Jurkat, Clone E6-1 (cell line): ENCODE measurements around the gene PRODH2.
"Not testable (repeated sequence)": the region's sequence is repeated elsewhere in the genome, so short reads cannot be mapped to it uniquely, and the experiment has no call there.

Experiments
- DNase-seq: peaks from one replicate; pipeline ENCODE4 v3.0.0-alpha.2; 2011; ENCODE audit warnings: low read depth, low spot score
- H3K4me3 ChIP-seq: 2 replicates; pipeline ENCODE4 v1.5.1; 2011; ENCODE audit warnings: mild to moderate bottlenecking, low read length, control low read depth, moderate library complexity

PRODH2 gene

DNA sequence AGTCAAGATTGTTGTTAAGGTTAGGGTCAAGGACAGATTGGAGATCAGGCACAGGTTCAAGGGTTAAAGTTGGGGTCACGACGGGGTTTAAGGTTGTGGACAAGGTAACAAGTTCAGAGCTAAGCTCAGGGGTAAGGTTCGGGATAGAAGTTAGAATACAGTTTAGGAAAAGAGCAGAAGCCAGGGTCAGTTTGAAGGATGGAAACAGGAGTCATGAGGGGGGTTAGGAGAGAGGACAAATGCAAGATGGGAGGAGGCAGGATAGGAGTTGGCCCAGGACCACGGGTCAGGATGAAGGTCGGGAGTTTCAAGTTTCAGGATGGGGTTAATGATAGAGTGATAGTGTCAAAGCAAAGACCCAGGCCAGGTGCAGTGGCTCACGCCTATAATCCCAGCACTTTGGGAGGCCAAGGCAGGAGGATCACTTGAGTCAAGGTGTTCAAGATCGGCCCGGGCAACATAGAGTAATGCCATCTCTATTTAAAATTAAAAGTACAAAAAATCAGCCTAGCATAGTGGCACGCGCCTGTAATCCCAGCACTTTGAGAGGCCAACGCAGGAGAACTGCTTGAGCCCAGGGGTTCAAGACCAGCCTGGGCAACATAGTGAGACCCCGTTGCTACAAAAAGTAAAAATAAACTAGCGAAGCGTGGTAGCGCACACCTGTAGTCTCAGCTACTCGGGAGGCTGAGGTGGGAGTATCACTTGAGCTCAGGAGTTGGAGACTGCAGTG is 32.0 kb upstream of the PRODH2 start:
- no peak overlapping the region for H3K4me3 ChIP-seq
- no peak for DNase-seq

DNA sequence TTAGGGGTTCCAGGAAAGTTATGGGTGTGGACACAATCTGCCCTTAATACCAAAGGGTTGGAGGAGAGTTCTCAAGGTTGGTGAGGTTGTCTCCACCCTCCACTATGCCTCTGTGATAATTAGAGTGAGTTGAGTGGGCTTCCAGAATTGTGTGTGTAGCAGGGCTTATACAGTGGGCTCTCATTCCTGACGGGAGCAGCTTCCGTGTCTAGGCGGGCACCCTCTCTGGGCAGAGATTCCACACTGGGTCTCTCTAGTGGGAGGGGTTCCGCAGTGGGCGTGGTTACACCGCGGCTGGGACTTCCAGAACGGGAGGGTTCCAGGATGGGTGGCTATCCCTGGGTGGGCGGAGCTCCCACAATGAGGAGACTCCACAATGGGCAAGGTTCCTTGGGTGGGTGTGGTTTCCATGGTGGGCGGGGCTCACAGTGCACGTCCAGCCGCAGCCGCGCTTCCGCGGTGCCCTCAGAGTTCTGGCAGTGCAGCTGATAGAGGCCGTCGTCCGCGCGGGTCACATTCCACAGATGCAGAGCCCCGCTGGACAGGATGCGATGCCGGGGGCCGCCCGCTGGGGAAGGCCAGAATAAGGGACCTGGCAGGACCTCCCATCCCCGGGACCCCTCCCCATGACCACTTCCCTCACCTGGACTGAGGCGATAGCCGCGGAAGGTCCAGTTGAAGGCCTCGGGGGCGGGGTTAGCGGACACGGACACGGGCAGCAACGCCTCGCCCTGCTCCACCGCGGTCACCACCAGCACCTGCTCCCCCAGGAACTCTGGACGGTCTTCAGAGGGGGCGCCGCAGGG is 31.2 kb upstream of the PRODH2 start:
- no peak for DNase-seq
- no peak overlapping the region for H3K4me3 ChIP-seq

DNA sequence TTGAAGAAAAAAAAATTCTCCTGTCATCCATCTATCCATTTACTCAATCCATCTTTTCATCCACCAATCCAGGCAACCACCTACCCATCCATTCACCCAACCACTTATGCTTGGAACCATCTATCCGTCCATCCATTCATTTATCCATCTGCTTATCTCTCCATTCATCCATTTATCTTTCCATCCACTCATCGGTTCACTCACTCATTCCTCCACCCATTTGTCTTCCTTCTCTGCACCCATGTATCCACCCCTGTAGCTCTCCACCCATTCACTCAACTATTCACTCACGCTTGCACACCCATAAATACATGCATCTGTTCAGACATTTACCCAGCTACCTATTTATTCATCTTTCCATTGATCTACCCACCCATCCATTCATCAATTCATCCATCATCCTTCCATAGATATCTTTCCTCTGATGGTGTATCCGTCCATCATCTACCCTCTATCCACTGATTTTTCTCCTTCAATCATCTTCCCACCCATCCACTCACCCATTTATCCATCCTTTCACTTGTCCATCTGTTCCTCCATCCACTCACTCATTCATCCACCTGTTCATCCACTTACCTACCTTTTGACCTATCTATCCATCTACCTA is 30.1 kb upstream of the PRODH2 start:
- no peak for DNase-seq
- H3K4me3 ChIP-seq = no peak overlapping the region

DNA sequence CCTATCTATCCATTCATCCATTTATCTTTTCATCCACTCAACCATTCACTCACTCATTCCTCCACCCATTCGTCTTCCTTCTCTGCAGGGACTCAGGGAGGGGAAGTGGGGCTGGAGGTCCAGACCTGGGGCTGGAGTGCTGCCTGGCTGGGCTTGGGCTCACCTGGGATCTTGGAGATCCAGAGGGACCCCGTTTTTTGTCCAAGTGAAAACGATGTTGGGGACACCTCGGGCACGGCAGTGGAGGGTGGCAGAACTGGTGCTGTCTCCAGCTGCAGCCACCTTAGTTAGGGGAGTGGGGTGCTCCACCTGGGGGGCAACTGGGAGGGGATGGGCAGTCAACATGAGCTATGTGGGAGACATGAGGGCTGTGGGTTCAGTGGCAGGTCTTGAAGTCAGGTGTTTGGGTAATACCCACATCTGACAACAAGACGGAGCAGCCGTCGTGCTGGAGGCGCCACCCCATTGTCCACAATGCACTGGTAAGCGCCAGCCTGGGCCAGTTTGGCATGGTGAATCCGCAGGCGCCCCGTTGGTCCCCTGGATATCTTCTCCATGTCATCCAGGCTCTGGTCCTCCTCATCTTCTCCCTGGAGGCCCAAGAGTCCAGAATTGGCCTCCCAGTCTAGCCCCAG is 29.4 kb upstream of the PRODH2 start:
- no peak for DNase-seq
- no peak overlapping the region for H3K4me3 ChIP-seq

DNA sequence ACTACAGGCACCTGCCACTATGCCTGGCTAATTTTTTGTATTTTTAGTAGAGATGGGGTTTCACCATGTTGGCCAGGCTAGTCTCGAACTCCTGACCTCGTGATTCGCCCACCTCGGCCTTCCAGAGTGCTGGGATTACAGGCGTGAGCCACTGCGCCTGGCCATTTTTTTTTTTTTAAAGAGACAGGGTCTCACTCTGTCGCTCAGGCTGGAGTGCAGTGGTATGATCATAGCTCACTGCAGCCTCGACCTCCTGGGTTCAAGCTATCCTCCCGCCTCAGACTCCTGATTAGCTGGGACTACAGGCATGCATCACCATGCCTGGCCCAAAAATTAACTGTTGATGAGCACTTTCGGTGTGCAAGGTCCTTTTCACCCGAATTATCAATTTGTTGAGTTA is 23.5 kb upstream of the PRODH2 start:
- not testable (repeated sequence) for DNase-seq, H3K4me3 ChIP-seq

DNA sequence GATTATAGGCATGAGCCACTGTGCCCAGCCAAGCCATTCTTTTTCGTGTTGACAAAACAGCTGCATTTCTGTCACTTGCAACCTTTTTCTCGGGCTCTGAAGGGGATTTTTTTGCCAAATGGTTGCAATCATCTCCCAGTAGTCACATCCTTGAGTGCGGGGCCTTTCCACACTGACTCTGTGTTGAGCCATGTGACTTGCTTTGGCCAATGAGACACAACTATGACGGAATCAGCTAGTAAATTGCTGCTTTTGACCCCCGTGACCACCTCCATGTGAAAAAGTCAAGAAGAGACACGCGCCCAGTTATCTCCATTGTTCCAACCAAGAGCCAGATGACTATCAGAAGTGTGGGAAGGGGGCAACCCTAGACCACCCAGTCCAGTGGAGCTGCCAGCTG is 21.3 kb upstream of the PRODH2 start:
- DNase-seq = no peak
- no peak overlapping the region for H3K4me3 ChIP-seq

DNA sequence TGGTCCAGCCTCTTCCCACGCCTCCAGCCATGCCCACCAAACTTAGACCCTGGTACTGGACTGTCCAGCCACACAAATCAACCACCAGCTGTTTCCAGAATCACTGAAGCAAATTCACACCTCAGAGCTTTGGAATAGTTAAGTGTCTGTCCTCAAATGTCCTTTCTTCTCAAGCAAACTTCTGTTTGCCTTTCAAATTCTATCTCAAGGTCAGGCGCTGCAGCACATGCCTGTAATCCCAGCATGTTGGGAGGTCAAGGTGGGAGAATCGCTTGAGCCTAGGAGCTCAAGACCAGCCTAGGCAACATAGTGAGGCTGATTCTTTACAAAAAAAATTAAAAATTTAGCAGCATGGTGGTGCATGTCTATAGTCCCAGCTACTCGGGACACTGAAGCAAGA is 19.4 kb upstream of the PRODH2 start:
- DNase-seq = no peak
- H3K4me3 ChIP-seq = no peak overlapping the region

DNA sequence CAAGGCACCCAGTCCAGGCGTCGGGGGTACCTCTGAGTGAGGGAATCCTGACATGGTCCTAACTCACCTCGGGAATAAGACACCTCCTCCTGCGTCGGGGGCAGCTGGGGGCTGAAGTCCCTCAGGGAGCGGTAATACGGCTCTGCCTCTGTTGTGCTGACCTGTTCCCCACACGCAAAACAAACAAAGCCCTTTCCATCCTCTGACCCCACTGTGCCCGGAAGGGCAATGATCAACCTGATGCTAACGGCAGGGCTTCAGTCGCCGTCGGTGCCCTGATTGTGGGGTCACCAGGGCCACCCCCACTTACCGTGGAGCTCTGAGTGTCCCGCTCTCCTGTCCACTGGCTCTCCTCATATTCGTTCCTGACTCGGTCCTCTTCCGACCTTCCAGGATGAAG is 18.3 kb upstream of the PRODH2 start:
- no peak overlapping the region for H3K4me3 ChIP-seq
- DNase-seq = no peak

DNA sequence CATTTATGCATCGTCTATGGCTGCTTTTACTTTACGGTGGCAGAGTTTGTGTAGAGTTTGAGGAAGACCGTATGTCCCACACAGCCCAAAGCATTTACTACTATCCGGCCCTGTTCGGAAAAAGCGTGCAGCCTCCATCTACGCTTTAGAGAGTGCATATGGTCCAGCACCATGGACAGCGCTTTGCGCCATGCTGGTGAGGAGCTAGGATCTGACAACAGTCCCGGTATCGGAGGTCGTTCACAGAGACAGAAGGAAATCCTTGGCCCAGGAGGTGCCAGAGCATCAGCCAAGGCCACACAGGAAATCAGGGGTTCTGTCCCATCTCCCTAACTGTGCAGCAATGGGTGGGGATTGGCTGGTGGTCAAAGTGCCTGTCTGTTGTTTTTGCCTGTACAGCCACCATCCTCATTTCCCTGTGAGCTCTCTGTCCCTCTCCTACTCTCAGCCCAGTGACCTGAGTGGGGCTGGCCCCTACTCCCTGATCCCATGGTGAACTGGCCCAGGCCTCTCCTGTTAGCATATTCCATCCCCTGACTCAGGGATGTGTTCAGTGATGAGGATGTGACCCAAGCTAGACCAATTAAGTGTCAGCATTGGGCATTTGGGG is 16.2 kb upstream of the PRODH2 start:
- DNase-seq = peak; percentile 51
- no peak overlapping the region for H3K4me3 ChIP-seq

DNA sequence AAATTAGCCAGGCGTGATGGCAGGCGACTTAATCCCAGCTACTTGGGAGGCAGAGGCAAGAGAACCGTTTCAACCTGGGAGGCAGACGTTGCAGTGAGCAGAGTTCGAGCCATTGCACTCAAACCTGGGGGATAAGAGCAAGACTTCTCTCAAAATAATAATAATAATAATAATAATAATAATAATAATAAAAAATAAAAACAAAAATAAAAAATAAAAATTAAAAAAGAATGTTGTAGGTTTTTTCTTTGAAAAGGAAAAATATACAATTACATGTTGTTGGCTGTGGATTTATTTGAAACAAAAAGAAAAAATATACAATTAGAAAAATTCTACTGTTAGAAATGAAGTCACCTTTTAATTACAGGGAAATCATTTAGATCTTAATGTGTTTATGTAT is 11.5 kb upstream of the PRODH2 start:
- DNase-seq = no peak
- no peak overlapping the region for H3K4me3 ChIP-seq

DNA sequence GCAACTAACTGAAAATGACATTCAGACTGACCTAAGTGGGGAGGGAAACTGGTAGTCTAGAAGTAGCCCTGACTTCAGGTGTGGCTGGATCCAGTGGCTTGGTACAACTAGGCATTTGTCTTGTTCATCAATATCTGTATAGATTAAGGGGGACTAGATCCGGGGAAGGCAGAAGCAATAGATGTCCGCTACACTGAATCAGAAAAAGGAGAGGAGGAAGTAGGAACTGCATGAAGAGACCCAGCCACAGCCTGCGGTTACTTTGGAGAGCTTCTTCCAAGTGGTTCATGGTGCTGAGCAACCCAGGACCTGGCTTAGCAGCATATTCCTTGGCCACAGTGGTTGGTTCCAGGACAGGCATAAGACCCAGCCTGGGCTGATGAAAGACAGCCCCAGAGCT is 9.9 kb upstream of the PRODH2 start:
- peak; percentile 41 for DNase-seq
- H3K4me3 ChIP-seq = peak overlapping the region; percentile 7; the same call in 1 of the 2 replicates

DNA sequence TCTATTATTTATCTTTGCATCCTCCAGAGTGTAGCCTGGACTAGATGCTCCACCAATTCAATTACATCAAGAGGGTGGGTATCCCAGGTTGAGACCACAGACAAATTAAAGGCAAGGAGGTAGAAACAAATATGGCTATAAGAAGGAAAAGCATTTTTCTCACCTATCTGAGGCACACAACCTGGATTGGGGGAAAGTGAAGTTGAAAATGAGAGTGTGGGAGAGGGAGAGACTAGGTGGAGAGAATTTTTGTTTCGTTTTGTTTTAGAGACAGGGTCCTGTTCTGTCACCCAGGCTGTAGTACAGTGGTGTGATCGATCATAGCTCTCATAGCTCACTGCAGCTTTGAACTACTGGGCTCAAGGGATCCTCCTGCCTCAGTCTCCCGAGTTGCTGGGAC is 5.8 kb upstream of the PRODH2 start:
- no peak for DNase-seq
- H3K4me3 ChIP-seq = no peak overlapping the region

DNA sequence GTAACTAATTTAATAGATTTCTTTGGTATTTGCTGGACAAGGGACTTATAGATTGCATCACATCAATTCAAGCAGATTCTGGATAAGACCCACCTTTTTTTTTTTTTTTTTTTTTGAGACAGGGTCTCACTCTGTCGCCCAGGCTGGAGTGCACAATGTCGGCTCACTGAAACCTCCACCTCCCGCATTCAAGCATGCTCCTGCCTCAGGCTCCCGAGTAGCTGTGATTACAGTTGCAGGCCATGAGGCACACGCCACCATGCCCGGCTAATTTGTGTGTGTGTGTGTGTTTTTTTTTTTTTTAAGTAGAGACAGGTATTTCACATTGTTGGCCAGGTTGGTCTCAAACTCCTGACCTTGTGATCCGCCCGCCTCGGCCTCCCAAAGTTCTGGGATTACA is 4.2 kb upstream of the PRODH2 start:
- no peak for DNase-seq
- no peak overlapping the region for H3K4me3 ChIP-seq

DNA sequence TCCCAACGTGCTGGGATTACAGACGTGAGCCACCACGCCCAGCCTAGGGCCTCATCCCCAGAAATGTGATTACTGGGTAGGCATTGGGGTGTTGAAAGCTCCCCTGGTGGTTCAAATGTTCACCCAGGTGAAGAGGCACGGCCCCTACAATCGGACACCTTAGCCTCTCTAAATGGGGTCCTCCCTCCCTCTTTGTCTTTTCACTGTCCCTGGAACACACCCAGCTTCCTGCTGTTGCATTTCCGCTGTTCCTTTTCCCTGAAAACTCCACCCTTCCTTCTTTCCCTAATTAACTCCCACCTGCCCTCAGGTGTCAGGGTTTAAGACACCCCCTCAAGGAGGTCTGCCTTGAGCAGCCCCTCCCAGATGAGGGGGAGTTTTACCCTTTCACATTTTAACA is 3.6 kb upstream of the PRODH2 start:
- DNase-seq = no peak
- H3K4me3 ChIP-seq = no peak overlapping the region

DNA sequence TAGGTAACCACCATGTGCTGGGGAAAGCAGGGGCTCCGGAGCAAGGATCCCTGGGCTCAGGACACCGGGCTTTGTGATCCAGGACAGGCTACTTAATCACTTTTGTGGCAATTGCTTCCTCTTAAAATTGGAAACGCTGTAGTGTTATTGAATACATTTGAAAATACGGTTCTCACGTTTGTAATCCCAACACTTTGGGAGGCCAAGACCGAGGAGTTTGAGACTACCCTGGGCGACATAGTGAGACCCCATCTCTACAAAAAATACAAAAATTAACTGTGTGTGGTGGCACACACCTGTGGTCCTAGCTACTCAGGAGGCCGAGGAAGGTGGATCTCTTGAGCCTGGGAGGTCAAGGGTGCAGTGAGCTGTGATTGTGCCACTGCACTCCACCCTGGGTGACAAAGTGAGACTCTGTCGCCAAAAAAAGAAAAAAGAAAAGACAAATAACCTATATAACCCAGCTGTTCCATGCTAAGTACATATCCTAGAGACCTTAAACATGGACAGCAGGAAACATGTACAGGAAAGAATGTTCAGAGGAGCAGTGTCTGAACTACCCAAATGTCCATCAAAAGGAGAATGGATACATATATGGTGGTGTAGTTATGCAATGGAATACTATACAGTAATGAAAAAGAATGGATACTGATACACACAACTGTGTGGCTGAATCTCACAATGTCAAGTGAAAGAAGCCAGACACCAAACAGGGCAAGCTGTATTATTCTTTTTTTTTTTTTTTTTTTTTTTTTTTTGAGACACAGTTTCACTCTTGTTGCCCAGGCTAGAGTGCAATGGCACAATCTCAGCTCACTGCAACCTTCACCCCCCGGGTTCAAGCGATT is 622 bp upstream of the PRODH2 start:
- DNase-seq = no peak
- H3K4me3 ChIP-seq = no peak overlapping the region

DNA sequence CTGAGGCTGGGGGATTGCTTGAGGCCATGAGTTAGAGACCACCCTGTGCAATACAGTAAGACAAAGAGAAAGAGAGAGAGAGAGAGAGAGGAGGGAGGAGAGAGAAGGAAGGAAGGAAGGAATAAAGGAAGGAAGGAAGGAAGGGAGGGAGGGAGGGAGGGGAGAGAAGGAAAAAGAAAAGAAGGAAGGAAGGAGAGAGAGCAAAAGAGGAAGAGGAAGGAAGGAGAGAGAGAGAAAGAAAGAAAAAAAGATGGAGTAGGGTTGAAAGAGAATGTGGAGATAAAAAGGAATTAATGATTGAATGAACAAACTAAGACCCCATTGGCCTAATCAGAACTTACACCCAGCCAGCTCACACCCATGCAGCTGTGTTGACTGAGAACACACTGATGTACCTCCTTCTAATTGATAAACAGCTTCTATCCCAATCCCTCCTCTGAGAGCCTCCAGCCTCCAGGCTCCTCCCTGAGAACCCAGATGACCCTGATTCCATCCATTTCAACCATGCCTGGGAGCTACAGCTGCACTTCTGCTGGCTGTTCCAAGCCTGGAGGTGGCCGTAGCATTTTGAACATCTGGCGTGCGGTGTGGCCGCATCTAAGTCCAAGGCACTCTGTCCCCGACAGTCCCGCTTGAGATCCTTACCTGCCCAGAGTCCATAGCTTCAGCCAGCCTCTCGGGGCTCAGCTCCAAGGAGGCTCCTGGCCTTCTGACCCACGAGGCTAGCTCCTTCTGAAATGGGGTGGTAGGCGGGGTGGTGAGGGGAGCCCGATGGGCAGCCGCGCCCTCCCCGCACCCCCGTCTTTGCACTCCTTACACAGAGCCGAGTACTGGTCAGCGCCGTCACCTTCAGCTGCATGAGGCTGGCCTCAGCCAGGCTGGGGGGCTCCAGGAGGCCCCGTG is 1.1 kb downstream of the PRODH2 start:
- no peak for DNase-seq
- no peak overlapping the region for H3K4me3 ChIP-seq

DNA sequence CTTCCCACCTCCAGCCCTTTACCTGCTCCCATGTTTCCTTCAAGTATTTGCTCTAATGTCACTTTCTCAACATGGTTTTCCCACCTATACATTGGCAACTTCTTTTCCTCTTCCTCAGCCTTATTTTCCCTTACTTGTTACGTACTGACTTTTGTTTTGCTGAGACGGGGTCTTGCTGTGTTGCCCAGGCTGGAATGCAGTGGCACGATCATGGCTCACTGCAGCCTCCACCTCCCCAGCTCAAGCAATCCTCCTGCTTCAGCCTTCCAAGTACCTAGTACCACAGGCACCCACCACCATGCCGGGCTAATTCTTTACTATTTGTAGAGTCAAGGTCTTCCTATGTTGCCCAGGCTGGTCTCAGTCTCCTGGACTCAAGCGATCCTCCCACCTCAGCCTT is 5.0 kb downstream of the PRODH2 start:
- no peak for DNase-seq
- no peak overlapping the region for H3K4me3 ChIP-seq

DNA sequence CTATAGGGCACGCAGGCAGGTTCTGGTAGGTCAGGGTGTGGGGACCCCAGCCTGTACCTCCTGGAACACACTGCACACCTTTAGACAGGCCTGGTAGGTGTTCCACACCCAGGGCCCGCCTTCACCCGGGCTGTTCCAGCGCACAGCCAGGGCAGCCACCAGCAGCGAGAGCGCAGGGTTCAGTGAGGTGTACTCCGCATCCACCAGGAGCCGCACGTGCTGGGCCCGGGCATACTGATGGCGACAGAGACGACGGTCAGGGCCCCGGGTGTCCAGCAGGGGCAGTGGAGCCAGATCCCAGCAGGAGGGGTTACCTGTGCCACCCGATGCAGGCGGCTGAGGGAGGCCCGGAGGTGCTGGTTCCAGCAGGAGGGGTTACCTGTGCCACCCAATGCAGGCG is 6.0 kb downstream of the PRODH2 start:
- DNase-seq = no peak
- no peak overlapping the region for H3K4me3 ChIP-seq
